Measurements from ENCODE around the gene PARD3B.

The PARD3B gene

DNA sequence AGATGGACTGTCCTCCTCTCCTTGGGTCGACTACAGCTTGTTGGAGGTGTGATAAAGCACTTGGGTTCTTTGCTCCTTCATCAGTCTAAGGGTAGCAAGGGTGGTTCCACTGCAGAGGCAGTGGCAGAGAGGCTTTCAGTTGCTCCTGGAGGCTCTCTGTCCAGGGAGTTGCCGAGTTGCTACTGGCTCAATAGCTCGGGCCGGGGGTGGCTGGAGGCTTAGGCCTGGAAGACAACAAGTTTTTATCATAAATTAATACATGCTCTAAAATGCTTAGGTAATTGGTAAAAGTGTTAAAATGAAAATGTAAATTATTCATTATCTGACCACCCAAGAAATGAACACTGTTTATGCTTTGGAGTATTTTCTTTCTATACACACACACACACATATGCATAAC, 975.0 kb downstream of the PARD3B start:
- H3K4me3 Mint-ChIP-seq = no peak overlapping the region
- H3K27ac Mint-ChIP-seq = no peak overlapping the region
- no peak for TF ChIP-seq CTCF (IDR thresholded peaks at IDR 0.05; ENCODE audit: unreplicated experiment in 3 of 3)
- no peaks in the 10 kb centered on the region for H3K9me3 Mint-ChIP-seq
- no peaks in the 10 kb centered on the region for H3K4me1 Mint-ChIP-seq
- H3K36me3 Mint-ChIP-seq (ENCODE audit: low read depth) = peaks cover 8% of the 10 kb centered on the region
- no peaks in the 10 kb centered on the region for H3K27me3 Mint-ChIP-seq (ENCODE audit: low read depth)

DNA sequence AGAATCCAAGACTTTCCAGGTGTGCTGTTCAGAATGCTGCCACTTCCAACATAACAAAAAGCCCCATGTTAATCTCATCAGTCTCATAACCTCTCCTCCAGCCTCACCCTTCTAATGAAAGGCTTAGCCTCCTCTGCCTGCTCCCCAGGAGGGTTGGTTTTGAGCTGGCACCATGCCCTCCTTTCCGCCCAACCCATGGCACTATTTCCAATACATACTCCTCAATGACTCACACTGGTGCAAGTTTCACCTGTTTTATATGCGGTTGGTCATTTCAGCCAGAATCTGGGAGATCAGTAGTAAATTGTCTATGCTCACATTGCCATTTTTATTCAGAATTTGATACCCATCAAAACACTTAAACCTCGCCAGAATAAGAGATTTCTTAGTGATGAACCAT, 979.4 kb downstream of the PARD3B start:
- no peak overlapping the region for H3K4me3 Mint-ChIP-seq
- TF ChIP-seq CTCF (IDR thresholded peaks at IDR 0.05; ENCODE audit: unreplicated experiment in 3 of 3) = no peak
- no peaks in the 10 kb centered on the region for H3K4me1 Mint-ChIP-seq
- H3K36me3 Mint-ChIP-seq (ENCODE audit: low read depth) = peaks cover 2% of the 10 kb centered on the region
- no peak overlapping the region for H3K27ac Mint-ChIP-seq
- no peaks in the 10 kb centered on the region for H3K27me3 Mint-ChIP-seq (ENCODE audit: low read depth)
- H3K9me3 Mint-ChIP-seq = no peaks in the 10 kb centered on the region

- TF ChIP-seq CTCF (IDR thresholded peaks at IDR 0.05; ENCODE audit: unreplicated experiment in 3 of 3) = no peak
- Mint-ChIP-seq H3K9me3 (no peaks in the 10 kb centered on the region), H3K27me3 (ENCODE audit: low read depth) (no peaks in the 10 kb centered on the region), H3K4me3 (no peak overlapping the region), H3K4me1 (no peaks in the 10 kb centered on the region), H3K27ac (no peak overlapping the region), H3K36me3 (ENCODE audit: low read depth) (no peaks in the 10 kb centered on the region)
Observed at GRCh38 chr2:205527801-205528200, 982.5 kb downstream of the PARD3B start.

GRCh38 chr2:205531072-205531471, 985.8 kb downstream of the PARD3B start:
- no peaks in the 10 kb centered on the region for H3K36me3 Mint-ChIP-seq (ENCODE audit: low read depth)
- H3K27me3 Mint-ChIP-seq (ENCODE audit: low read depth) = no peaks in the 10 kb centered on the region
- no peaks in the 10 kb centered on the region for H3K4me1 Mint-ChIP-seq
- no peak overlapping the region for H3K4me3 Mint-ChIP-seq
- no peak overlapping the region for H3K27ac Mint-ChIP-seq
- no peaks in the 10 kb centered on the region for H3K9me3 Mint-ChIP-seq
- TF ChIP-seq CTCF (IDR thresholded peaks at IDR 0.05; ENCODE audit: unreplicated experiment in 3 of 3) = no peak

DNA sequence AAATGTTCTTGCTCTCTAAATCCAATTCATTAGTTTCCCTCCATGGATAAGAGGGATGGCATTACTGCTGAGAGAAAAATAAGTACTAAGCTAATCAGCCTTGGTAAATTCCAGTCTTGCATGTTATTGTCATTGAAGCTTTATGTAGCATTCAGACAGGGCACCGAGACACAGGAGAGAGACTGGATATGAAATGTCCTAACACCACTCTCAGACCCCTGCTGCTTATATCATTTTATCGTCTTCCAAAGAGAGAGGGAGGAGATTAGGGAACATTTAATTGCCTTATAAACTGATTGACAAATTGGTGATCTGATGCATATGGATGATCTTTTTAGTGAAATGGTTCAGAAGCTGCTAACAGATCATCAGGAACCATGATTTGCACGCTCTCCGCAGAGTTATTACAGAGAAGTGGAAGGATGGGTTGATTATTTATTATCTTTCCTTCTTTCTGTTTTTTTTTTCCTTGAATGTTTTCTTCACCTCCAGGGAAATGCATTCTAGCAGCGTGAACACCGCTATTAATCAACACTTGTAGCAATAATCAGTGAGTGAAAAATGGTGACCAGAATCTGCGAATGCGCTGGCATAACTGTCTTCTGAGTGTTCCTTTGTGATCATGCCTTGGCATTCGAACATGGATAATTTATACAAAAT, 986.3 kb downstream of the PARD3B start:
- TF ChIP-seq CTCF (IDR thresholded peaks at IDR 0.05; ENCODE audit: unreplicated experiment in 3 of 3) = no peak
- Mint-ChIP-seq H3K4me1 (no peaks in the 10 kb centered on the region), H3K4me3 (no peak overlapping the region), H3K27ac (no peak overlapping the region), H3K36me3 (ENCODE audit: low read depth) (no peaks in the 10 kb centered on the region), H3K27me3 (ENCODE audit: low read depth) (no peaks in the 10 kb centered on the region), H3K9me3 (no peaks in the 10 kb centered on the region)

DNA sequence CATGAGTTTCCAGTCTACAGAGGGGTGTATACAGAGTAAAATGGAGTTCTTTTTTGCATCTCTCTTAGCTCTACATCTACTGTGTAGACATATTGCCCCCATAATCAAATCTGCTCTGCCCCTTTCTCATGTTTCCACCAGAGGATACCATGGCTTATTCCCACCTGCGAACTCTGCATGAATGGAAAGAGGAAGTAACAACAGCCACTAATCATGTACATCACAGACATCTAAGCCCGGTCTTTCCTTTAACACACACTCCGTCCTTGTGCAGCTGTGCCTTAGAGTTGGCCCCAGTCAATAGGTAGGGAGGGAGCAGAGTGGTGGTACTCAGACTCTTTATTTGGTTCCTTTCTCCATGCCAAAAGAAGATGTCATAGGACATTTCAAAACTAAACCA, 989.7 kb downstream of the PARD3B start:
- H3K9me3 Mint-ChIP-seq = no peaks in the 10 kb centered on the region
- peaks cover 8% of the 10 kb centered on the region for H3K4me1 Mint-ChIP-seq
- no peaks in the 10 kb centered on the region for H3K27me3 Mint-ChIP-seq (ENCODE audit: low read depth)
- H3K4me3 Mint-ChIP-seq = no peak overlapping the region
- TF ChIP-seq CTCF (IDR thresholded peaks at IDR 0.05; ENCODE audit: unreplicated experiment in 3 of 3) = no peak
- no peak overlapping the region for H3K27ac Mint-ChIP-seq
- H3K36me3 Mint-ChIP-seq (ENCODE audit: low read depth) = no peaks in the 10 kb centered on the region

Measured in nephron (organoid).